ENCODE measurements around the gene MED20.
A peak's percentile ranks its signal among the peaks of the same experiment; 100 is the strongest.
"Not testable (repeated sequence)": the region's sequence is repeated elsewhere in the genome, so short reads cannot be mapped to it uniquely, and the experiment has no call there.

The MED20 gene, protein sequence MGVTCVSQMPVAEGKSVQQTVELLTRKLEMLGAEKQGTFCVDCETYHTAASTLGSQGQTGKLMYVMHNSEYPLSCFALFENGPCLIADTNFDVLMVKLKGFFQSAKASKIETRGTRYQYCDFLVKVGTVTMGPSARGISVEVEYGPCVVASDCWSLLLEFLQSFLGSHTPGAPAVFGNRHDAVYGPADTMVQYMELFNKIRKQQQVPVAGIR

DNA sequence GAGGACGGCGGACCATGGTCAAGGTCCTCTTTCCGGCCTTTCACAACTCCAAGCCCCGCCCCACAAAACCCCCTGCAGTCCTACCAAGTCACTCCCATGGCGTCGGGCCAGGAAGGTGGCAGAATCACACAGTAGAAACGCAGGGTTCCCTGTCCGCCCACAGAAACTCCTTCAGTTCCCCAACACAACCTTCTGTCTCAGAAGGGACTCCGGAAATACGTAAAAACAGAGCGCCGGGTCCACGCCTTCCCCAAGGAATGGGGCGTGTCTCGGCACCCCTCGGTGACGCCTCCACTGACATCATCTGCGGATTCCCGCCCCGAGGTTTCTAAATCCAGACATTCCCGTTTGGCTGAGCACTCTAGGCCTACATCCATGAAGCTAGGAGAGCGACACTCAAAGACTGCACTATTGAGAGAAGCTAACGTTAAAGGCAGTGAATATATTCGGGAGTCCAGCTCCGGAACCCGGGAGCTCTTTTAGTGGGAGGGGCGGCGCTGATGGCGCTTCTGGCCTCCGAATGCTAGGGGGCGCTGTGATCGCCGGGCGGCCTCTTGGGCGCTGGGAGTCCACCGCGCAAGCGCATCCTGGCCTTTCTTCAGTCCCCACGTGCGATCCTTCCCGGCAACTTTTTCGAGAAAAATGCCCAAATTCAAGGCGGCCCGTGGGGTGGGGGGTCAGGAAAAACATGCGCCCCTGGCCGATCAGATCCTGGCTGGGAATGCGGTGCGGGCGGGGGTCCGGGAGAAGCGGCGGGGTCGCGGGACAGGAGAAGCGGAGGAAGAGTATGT lies at the start of gene MED20, which contains the start of gene BYSL:
Gene MED20, minus strand, starts transcription at position 219 of the 791 bp plus-strand sequence. Its CDS starts 121 bp downstream, at position 98.
Gene BYSL, plus strand, starts transcription at position 579 of the 791 bp plus-strand sequence. Its CDS starts 64 bp downstream, at position 643.
- DNase-seq (ENCODE audit: low spot score) = peak; percentile 98

DNA sequence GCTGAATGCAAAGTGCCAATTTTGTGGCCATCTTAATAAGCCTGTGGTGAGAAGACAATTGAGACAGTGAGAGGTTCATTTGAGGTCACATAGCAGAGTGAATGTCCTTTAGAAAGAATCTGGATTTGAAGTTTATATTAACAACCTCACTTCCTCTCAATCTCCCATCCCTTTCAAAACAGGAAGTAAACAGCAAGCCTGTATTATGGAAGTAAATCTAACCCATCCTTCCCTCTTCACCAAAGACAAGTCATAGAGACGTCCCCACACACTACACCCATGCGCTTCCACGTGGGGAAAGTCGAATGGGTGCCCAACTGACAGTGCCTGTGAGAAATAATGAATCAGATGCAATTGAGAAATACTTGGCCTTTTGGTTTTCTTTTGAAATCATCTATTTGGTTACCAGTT lies 49.5 kb upstream of the MED20 start:
- no peak for DNase-seq (ENCODE audit: low spot score)

DNA sequence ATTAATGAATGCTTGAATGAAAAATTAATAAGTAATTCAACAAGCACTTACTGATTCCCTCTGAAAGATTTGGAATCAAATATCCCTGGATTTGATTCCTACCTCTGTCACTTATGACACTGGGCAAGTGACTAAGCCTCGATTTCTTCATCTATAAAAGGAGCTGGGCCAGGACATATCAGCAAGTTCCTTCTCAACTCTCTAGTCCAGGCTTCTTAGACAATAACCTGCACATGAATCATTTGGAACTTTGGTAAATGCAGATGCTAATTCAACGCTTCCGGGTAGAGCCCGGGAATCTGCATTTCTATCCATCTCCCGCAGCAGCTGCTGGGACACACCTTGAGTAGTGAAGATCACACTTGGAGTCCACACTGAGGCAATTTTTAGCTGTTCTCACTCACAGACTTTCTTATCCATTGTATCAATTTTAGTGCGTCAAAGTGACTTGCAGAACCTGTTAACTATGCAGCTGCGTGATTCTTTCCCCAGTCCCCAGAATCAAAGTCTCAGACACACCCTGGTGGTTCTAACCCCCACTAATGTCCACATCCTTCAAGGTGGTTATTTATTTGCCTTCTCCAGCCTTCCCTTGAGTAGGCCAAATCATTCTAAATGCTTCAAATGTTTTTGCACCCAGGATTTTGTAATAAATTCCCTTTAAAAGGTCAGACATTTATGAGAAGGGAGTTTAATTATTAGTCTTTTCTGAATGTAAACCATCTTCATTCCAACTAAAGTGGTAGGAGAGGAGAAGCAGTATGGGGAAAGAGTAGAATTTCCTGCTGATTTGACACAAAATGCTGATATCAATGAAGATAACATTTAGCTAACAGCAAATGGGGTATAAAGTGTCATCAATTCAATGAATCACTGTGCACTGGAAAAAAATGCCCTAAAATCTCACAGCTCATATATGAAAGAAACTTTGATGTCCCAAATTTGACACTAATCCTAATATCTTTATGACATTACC lies 46.7 kb upstream of the MED20 start:
- DNase-seq (ENCODE audit: low spot score) = no peak

DNA sequence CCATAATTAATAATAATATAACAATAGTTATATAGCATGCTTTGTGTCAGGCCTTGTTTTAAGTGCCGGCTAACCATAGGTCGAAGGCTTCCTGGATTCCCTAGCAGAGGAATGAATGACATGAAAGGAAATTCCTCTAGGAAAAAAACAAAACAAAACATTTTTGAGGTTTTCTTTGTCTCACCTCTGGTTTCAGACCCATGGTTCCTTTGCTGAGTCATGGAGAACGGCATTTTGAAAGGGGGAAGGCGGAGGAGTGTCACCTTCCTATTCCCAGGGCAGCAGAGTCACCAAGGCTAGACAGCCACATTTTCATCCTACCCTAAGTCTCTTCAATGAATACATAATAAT lies 46.0 kb upstream of the MED20 start:
- no peak for DNase-seq (ENCODE audit: low spot score)

DNA sequence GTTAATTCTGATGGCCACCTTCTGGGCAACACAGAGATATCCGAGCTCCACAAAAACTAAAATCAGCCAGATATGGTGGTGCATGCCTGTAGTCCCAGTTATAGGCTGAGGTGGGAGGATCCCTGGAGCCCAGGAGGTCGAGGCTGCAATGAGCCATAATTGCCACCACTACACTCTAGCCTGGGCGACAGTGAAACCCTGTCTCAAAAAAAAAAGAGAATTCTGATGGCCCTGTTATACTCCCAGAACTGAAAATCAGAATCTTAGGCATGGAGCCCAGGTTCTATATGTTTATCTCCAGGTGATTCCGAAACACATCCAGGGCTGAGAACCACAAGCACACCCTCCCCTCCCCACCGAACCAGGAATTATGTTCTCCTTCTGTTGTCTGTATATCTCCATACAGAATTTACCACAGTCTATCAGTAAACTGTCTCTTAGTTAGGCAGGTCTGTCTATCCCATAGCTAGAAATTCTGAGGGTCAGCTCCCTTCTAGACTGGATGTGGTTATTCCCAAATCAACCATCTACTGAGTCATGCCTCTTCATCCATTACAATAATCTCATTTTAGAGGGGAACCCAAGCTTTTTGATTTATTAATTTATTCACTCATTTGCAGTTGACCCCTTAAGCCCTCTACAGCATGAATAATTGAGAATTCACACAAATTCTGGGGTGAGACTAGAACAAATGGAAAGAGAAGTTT lies 45.4 kb upstream of the MED20 start:
- DNase-seq (ENCODE audit: low spot score) = no peak

DNA sequence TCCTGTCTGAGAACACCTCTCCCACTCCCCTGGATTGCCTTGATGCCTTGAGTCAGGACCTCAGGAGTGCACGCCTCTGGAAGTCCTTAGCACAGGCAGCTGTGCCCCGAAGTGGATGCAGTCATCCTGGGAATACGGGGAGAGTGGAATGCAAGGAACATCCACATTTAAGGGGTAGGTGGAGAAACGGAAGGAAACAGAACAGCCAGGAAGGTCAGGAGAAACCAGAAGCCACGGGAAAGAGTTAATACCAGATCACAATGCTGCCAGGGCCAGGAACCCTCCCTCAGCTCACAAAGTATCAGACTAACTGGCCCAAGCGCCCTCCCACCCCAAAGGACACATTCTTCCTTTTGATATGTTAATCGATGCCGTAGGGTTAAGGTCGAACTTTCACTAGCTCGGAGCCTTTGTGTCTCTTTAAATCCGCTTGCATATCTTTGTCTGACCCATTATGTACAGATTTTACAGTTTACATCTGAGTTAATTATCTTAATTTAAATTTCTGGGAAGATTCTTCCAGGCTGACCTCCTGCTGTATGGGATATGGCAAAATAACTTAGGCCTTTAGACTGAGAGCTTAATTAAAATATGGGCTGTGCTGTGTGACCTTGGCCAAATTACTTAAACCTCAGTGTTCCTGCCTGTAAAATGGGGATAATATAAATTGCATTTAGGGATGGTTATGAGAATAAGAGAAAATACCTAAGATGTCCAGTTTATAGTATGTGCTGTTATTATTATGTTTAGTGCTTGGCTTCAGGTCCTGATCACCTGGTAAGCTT lies 44.7 kb upstream of the MED20 start:
- no peak for DNase-seq (ENCODE audit: low spot score)

DNA sequence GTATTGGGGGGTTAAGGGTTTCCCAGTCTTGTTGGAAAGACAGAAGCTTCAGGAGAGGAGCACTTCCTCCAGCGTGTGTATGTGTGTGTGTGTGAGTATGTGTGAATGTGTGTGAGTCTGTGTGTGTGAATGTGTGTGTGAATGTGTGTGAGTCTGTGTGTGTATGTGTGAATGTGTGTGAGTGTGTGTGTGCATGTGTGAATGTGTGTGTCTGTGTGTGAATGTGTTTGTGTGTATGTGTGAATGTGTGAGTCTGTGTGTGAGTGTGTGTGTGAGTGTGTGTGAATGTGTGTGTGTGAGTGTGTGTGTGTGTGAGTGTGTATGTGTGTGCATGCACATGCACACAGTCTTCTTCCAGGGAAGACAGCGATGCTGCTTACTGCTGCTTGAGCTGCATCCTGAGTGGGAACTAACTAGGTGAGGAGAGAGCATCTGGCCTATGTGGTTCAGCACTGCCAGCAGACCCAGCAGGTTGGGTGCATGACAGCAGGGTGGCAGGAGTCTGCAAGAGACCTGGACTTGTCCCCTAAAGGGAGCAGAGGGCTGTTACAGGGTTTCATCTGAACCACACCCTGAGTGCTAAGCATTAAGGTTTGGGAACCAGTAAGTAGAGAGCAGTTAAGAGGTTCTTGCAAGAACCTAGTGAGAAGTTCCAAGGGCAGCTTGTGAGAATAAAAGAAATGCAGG lies 43.4 kb upstream of the MED20 start:
- peak; percentile 26 for DNase-seq (ENCODE audit: low spot score)

DNA sequence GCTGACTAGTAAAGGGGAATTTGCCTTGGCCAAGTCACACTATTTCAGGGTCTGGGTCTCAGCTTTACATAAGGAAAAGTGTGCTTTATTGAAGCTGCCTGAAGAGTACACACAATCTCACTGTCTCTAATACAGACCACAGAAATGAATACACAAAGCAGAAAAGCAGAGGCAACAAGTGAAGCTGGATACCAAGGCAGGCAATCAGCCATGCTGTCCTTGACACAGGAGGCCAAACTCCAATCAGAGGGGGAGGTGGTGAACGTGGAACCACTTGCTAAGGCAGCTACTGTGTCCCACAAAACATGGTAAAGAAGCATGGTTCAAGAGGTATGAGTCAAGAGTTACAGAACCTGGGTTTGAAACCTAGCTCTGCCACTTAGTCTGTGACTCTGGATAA lies 42.4 kb upstream of the MED20 start:
- no peak for DNase-seq (ENCODE audit: low spot score)

DNA sequence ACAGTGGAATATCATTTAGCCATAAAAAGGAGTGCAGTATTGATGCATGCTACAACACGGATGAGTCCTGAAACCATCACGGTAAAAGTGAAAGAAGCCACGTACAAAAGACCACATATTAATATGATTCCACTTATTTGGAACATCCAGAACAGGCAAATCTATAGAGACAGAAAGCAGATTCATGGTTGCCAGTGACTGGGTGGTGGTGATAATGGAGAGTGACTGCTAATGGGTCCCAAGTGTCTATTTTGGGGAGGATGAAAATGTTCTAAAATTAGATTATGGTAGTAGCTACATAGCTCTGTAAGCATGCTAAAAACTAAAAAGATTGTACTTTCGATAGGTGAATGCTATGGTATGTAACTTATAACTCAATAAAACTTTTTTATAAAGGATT lies 39.1 kb upstream of the MED20 start:
- no peak for DNase-seq (ENCODE audit: low spot score)

DNA sequence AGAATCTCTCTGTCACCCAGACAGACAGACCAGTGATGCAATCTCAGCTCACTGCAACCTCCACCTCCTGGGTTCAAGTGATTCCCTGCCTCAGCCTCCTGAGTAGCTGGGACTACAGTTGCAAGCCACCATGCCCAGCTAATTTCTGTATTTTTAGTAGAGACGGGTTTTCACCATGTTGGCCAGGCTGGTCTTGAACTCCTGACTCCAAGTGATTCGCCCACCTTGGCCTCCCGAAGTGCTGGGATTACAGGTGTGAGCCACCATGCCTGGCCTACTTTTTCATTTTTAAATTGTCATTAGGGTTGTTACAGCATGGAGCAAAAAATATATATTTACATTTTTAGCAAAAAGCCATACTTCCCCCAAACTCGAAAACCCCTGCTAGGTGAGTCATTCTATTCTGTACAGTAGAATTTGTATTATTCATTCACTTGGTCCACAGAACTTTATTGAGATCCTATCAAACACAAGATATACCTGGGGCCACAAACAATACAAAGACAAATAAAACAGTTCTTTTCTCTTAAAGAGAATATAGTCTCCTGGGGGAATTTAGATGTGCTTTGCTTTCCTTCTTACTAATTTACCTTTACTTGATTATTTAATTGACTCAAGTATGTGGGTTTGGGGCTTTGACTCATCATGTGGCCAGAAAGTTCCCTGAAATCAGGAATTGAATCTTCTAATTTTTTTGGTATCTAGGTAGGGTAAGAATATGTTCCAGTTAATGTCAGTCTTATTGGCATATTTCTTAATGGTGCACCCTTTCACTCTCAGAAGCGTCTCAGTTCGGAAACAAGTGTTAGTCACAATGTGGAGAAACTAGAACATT lies 37.3 kb upstream of the MED20 start:
- DNase-seq (ENCODE audit: low spot score) = no peak

DNA sequence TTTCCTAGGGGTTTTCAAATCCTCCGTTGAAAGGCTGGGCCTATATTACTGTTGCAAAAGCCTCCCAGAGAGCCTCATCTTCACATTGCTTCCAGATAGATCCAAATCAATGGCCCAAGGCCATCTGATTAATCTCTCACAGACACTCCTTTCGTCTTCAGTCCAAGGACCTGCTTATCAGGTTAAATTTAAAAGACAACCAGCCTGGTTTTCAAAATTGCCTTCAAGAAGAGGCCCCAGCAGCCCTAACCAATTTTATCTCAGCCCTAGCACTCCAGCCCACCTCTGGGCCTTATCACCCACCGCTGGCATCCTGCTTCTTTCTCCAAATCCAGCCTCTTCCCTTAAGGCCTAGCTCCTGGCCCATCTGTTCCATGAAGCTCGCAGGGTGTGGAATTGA lies 36.2 kb upstream of the MED20 start:
- no peak for DNase-seq (ENCODE audit: low spot score)

DNA sequence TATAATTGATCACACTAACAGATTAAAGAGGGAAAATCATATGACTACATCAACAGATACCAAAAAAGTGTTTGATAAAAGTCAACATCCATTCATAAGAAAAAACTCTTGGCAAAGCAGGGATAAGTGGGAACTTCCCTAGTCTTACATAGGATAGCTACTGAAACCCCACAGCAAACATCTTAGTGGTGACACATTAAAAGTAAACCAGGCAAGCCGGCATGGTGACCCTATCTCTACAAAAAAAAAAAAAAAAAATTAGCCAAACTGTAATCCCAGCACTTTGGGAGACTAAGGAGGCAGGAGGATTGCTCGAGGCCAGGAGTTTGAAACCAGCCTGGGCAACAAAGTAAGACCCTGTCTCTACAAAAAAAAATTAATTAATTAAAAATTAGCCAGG lies 34.5 kb upstream of the MED20 start:
- DNase-seq (ENCODE audit: low spot score) = no peak

DNA sequence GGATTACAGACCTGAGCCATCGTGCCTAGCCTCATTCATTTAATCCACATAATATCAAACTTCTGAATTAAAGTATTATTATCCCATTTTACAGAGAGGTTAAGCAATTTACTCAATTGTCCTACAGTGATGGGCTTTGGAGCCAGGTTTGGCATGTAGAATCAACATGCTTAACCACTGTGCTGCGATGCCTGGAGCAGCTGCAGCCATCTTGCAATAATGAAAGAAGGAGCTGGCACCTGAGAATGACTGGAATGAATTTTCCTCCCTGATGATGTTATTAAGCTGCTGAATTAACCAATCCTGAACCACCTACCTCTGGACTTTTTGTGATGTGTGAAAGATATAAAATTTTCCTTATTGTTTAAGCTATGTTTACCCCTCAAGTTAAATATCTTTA lies 33.7 kb upstream of the MED20 start:
- DNase-seq (ENCODE audit: low spot score) = no peak

DNA sequence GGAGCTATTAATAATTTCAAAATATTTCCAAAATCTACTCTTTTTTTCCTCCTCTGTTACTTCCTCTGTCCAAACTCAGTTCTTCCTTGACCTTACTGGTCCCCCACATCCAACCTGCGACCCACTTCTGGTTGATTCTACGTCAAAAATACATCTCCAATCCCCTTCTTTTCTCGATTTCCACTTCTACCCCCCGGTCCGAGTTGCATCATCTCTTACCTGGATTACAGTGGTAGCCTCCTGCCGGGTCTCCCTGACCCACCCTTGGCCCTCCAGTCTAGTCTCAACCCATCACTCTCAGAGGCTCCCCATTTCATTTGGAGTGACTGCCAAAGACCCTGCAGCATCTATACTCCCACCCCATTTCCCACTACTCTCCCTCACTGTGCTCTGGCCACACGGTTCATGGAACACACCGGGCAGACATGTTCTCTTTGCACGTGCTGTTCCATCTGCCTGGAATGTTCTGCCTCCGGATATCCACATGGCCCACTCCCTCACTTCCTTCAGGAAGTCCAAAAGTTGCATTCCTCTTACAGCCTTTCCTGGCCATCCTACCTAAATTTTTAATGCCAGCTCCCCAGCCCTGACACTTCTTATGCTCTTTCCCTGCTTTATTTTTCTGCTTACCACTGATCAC lies 26.8 kb upstream of the MED20 start:
- no peak for DNase-seq (ENCODE audit: low spot score)

DNA sequence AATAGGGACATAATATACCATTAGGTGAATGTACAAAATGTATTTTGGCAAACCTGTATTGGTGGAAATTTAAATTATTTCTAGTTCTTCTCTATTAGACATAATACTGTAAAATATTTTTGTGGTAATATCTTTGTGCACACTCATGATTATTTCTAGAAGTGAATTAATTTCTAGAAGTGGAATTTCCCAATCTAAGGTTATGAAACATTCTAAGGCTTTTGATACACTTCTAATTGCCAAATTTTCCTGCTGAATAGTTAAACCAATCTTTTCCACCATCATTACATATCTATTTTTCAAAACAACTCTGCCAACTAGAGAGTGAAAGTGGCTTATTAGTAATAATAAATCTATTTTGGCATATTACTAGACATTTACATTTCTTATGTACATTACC lies 22.5 kb upstream of the MED20 start:
- DNase-seq (ENCODE audit: low spot score) = no peak

DNA sequence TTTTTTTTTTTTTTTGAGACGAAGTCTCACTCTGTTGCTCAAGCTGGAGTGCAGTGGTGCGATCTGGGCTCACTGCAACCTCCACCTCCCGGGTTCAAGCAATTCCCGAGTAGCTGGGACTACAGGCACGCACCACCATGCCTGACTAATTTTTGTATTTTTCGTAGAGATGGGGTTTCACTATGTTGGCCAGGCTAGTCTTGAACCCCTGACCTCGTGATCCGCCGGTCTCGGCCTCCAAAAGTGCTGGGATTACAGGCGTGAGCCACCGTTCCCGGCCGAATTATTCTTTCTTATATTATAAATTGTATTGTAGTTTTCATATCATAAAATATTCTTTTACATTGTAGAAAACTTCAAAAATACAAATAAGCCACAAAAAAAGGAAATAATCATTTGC lies 21.9 kb upstream of the MED20 start:
- DNase-seq (ENCODE audit: low spot score) = not testable (repeated sequence)

DNA sequence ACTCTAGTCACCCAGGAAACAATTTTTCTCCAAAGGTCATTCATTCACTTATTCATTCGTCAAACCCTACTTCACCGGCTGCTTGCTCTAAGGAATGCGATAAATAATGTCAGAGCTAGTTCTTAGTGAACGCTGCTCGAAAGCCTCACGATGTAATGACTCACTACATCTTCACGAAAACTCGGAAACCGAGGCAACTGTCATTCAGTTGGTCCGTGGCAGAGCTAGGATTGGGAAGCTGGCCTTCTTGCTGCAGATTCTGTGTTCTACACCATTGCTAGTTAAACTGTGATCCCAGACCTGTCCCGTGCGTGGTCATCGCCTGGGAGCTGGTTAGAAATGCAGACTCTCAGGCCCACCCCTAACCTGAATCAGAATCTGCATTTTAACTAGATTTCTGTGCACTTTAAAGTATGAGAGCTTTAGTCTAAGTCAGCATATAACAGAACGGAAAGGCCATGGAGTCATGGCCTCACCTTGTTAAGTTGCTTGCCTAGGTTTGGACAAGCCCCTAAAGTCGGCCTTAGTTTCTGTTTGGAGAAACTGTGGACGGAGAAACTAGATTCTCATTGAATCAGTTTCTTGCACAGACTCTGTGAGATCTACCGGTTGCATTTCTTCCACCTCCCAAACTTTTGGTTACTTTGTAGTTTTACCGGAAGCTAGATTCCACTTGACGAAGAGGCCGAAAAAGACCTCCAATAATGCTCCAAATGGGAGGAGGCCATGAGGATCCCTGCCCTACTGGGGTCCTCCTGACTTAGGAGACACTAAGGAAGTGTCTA lies 21.3 kb upstream of the MED20 start:
- no peak for DNase-seq (ENCODE audit: low spot score)

Measured in NAMALWA (cell line).